PFSK-1 (cell line): ENCODE data around the gene BICDL1.

ENCODE experiments used
- FOXP2 ChIP-seq: optimal IDR thresholded peaks from 2 replicates; pipeline ENCODE3; 2011; ENCODE audit warnings: borderline replicate concordance, control low read depth, inconsistent platforms; ENCODE audit not compliant: insufficient read depth; ENCODE audit errors: extremely low read length, extremely low read depth
- POLR2AphosphoS5 ChIP-seq: IDR thresholded peaks from 2 replicates; pipeline ENCODE4 v1.6.1; 2012; ENCODE audit warnings: low read depth, mild to moderate bottlenecking, control low read depth, low read length, moderate library complexity
- REST ChIP-seq, 2 experiments: IDR thresholded peaks; 2 replicates each; pipeline versions ENCODE4 v1.6.1 to v1.8.0; 2011 to 2012; ENCODE audit warnings: low read depth in 2 of 2, low read length in 2 of 2, control low read depth in 1 of 2, inconsistent platforms in 1 of 2, mild to moderate bottlenecking in 1 of 2, moderate library complexity in 1 of 2; ENCODE audit not compliant: insufficient read depth in 1 of 2
- SIN3A ChIP-seq: IDR thresholded peaks from 2 replicates; pipeline ENCODE4 v1.6.1; 2012; ENCODE audit warnings: mild to moderate bottlenecking, low read length, moderate library complexity, borderline replicate concordance; ENCODE audit not compliant: insufficient read depth
- TAF1 ChIP-seq: IDR thresholded peaks from 2 replicates; pipeline ENCODE4 v1.6.1; 2012; ENCODE audit warnings: low read length, control low read depth, borderline replicate concordance; ENCODE audit not compliant: insufficient read depth

Gene BICDL1

GRCh38 chr12:120118321-120119061 is 129.5 kb downstream of the BICDL1 start:
- TF ChIP-seq SIN3A (no peak), REST (IDR thresholded peaks at IDR 0.05; ENCODE audit: insufficient read depth in 1 of 2, low read depth in 2 of 2, low read length in 2 of 2) (no peak), POLR2AphosphoS5 (no peak), TAF1 (no peak), FOXP2 (no peak)

- no peak for TF ChIP-seq POLR2AphosphoS5
- no peak for TF ChIP-seq FOXP2
- TF ChIP-seq REST (IDR thresholded peaks at IDR 0.05; ENCODE audit: insufficient read depth in 1 of 2, low read depth in 2 of 2, low read length in 2 of 2): no peak
- TF ChIP-seq TAF1: no peak
- no peak for TF ChIP-seq SIN3A
Measured at GRCh38 chr12:120119271-120119973, 130.4 kb downstream of the BICDL1 start.

GRCh38 chr12:120121343-120121742 is 132.3 kb downstream of the BICDL1 start:
- TF ChIP-seq POLR2AphosphoS5: no peak
- TF ChIP-seq FOXP2: no peak
- no peak for TF ChIP-seq SIN3A

GRCh38 chr12:120121766-120122293 is 132.8 kb downstream of the BICDL1 start:
- TF ChIP-seq TAF1 (no peak), FOXP2 (no peak), POLR2AphosphoS5 (no peak), REST (IDR thresholded peaks at IDR 0.05; ENCODE audit: insufficient read depth in 1 of 2, low read depth in 2 of 2, low read length in 2 of 2) (no peak), SIN3A (no peak)

GRCh38 chr12:120125029-120125428 is 136.0 kb downstream of the BICDL1 start:
- TF ChIP-seq FOXP2 (no peak), REST (IDR thresholded peaks at IDR 0.05; ENCODE audit: insufficient read depth in 1 of 2, low read depth in 2 of 2, low read length in 2 of 2) (no peak), SIN3A (no peak), TAF1 (no peak), POLR2AphosphoS5 (no peak)
